ENCODE measurements around the gene CAMK2D.
"Not testable (repeated sequence)": the region's sequence is repeated elsewhere in the genome, so short reads cannot be mapped to it uniquely, and the experiment has no call there.

The CAMK2D gene

DNA sequence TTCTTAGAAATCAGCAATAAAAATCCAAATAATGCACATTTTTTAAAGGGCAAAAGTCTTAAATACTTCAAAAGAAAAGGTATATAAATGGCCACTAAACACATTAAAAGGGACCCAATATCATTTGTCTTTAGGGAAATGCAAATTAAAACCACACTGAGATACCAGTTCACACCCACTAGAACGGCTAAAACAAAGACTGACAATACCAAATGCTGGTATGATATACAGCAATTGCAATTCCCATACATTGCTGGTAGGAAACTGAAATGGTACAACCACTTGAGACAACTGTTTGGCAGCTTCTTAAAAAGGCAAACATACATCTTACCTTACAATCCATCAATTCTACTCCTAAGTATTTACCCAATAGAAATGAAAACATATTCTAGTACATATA lies 33.7 kb downstream of the CAMK2D start:
- DNase-seq, result no peak

DNA sequence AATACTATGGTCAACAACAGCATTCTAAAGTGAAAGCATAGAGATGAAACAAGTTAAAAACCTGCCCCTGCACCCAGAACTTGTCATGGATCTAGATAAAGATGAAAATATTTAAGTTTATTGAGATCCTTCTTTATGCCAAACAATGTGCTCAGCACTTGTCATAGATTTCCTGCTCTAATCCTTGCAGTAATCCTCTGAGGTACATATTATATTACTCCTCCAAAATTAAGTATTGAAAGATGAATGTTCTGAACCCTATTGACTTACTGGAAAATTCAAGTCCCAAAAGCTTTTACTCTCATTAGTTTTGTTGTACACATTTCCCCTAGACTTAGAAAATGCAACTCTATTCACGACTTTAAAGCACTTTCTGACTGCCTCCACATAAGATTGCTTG lies 35.6 kb downstream of the CAMK2D start:
- DNase-seq, result no peak

DNA sequence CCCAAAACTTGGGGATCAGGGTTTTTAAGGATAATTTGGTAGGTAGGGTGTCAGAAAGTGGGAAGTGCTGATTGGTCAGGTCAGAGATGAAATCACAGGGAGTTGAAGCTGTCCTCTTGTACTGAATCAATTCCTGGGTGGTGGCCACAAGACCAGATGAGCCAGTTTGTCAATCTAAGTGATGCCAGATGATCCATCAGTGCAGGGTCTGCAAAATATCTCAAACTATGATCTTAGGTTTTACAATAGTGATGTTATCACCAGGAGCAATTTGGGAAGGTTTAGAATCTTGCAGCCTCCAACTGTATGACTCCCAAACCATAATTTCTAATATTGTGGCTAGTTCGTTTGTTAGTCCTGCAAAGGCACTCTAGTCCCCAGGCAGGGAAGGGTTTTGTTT lies 43.3 kb downstream of the CAMK2D start:
- DNase-seq, result no peak

DNA sequence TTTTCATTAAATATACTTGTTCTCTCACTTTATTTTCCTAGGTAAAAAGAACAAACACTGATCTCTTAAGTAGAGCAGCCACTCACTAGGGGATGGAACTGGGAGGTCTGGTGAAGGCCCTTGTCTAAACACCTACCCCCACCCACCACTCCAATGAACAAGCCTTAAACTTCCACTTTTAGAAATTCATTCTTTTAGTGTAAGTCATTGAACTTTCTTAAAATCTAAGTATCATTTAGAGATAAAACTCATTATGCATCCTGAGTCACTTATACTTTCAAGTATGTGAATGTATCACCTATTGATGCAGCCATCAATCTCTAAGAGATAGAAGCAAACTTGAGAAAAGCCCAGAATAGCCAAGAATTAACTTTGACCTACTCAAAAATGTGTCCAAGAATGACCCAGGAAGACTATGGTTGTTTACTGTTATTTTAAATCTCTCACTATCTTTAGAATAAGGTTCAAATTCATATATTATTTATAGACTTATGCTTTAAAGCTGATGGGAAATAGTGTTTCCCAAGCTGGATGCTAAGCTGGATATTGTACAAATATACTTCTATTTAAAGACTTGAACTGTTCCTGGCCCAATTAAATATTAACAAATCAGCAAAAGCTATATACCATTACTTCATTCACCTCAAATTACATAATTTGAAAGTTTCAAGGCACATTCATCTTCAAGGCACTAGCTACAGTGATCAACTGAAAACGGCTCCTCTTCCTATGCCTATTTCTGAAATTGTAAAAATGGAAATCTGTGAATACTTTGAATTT lies 49.5 kb downstream of the CAMK2D start:
- DNase-seq, result no peak

DNA sequence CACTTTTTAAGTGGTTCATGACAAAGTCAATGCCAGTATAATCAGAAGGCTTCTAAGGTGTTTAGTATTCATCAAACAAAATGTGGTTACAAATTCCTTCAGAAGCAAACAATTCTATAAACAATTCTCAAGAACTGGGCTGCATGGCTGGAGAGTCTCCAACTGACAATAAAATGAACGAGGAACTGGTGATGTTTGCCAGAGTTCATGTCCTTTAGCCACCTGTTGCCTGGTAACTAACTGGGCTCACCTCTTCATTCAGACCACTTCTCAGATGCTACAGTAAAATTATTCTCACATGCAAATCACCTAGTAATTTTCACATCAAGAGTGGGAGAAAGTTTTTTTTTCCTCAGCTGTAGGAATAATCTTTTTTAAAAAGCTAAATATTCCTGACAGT lies 53.3 kb downstream of the CAMK2D start:
- no peak for DNase-seq

DNA sequence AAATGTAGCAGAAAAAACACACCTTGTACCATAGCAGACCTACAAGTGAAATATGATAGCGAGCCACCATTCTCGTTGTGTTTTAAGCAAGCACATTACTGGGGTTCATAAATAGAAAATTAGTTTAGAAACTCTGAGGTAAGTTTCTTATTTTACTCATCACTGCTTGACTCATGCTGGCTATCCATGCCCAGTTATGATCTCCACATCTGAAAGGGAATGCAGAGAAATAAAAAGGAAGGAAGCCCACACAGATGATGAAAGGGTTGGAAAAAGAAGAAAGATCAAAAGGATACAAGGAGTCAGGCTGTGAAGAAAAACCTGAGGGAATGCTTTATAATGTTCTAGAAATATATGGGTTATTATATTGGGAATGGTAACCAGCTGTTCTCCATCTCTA lies 54.5 kb downstream of the CAMK2D start:
- DNase-seq, result no peak

DNA sequence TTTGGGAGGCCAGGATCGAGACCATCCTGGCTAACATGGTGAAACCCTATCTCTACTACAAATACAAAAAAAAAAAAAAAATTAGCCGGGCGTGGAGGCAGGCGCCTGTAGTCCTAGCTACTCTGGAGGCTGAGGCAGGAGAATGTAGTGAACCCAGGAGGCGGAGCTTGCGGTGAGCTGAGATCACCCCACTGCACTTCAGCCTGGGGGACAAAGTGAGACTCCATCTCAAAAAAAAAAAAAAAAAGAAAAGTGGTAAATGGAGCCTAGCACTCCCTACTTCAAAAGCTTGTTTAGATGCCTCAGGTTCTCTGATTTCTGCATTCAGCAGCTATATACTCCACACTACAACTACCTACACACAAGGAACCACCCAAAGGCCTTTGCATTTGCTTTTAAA lies 56.4 kb downstream of the CAMK2D start:
- not testable (repeated sequence) for DNase-seq

DNA sequence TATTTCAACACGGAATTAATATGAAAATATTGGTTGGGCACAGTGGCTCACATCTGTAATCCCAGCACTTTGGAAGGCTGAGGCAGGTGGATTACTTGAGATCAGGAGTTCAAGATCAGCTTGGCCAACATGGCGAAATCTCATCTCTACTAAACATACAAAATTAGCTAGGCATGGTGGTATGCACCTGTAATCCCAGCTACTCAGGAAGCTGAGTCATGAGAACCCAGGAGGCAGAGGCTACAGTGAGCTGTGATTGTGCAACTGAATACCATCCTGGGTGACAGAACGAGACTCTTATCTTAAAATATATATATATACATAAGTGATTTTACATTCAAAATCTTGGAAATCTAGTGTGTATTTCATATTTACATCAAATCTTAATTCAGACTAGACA lies 58.9 kb downstream of the CAMK2D start:
- not testable (repeated sequence) for DNase-seq

DNA sequence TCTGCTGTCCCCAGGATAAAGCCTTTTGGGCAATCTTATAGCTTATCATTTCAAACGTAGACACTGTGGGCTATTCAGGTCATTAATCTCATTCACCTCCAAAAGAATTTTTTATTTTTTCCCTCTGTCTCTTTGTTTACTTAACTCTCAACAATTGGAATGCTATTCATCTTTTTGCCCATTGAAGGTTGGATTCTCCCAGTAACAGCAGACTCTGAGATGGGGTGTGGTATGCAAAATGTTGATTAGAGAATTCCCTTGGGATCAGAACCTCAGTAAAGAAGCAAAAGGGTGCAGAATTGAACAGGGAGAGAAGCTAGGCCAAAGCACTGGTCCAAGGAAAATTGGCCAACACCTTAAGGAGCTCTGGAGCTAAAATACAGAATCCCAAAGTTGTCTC lies 60.4 kb downstream of the CAMK2D start:
- DNase-seq, result no peak

DNA sequence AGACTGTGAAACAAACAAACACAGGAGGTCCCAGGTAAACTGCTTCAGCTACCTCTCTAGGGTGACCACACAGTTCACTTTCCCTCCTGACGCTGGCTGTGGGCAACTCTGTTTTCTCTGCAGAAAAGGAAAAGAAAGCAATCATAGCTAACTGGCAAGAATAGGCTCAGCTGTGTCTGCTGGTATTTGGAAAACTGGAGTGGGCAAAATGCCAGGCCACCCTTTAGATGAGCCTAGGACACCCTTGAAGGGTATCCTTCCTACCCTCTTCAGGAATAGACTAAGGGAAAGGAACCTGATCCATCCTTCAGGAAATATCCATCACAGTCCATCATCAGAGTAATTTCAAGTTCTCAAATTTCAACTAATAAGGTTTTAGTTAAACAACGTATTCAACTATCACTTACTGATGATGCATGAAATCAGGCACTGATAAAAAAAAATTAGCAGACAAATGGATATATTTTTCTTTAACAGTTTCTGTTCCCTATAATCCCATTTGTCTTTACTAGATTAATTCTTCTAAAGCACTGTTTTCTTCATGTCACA lies 60.9 kb downstream of the CAMK2D start:
- DNase-seq, result no peak

DNA sequence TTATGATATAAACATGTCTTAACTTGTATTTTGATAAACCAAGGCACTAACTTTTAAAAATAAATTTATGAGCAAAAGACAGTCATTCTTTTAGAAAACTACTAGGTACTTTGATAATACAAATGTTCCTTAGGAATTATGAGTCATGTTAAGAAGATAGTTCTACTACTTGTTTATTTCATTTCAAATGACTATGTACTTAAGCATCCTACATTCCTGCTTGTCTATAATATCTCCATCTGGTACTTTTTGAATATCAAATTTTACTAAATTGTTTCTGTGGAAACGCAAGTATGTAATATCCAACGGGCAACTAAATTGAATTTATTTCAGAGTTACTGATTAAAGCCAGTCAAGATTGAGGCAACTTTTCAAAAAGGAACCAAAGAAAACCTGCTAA lies 61.8 kb downstream of the CAMK2D start:
- DNase-seq, result no peak

DNA sequence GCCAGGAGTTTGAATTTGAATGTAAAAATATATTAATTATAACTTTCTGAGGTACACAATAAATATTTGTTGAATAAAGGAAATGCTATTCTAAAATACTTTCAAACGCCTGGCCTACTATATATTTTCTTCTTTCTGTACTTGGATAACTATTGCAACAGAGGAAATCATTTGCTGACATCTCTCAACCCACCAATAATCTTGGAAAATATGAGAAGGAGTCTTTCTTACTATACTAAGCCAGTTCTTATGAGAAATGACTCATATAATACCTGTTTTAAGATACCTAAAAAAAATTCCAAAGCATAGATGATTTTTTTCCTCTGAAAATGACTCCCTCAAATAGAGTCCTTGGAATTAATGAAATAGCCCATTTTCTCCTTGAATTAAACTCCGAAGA lies 64.1 kb downstream of the CAMK2D start:
- no peak for DNase-seq

DNA sequence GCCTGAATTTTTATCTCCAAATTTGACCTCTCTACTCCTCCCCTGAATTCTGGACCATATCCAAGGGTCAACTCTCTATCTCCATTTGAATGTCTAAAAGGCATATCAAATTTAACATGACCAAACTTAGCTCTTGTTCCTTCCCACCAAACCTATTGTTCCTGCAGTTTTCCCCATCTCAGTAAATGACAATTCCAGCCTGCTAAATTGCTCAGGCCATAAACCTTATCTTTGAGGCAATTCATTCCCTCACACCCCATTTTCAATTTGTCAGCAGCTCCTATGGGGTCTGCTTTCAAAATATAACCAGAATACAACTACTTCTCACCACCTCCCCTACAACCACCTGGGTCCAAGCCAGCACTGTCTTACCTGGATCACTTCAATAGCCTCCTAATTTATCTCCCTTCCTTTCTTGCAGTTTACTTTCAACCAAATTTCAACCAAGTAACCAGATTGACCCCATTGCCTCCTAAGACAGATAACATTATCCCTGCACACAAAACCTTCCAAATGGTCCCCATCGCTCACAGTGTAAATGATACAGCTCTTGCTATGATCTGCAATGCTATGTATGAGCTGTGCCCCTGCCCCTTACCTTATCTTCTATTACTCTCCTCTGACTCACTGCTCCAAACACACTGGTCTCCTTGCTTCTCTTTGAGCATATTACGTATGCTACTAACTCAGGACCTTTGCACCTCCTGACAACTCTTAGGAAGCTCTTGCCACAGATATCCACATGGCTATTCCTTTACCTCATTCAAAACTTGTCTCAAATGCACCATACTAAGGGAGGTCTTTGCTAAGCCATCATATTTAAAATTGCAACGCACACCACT lies 66.0 kb downstream of the CAMK2D start:
- no peak for DNase-seq

DNA sequence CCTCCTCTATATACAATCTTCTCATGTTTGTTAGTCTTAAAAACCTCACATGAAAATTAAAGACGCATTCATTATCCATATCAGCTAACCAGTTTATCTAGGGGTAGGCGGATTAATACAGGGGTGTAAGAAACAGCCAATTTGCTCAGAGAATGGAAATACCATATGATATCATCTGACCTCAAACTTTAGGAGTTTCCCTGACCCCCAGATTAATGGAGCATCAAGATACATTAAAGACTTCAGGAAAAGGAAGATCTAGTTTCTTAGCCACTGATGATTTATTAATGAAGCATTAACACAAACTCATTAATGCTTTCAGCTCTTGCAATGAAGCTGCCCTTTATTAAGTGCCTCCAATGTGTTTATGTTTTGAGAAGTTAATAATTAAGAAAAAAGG lies 67.5 kb downstream of the CAMK2D start:
- no peak for DNase-seq

DNA sequence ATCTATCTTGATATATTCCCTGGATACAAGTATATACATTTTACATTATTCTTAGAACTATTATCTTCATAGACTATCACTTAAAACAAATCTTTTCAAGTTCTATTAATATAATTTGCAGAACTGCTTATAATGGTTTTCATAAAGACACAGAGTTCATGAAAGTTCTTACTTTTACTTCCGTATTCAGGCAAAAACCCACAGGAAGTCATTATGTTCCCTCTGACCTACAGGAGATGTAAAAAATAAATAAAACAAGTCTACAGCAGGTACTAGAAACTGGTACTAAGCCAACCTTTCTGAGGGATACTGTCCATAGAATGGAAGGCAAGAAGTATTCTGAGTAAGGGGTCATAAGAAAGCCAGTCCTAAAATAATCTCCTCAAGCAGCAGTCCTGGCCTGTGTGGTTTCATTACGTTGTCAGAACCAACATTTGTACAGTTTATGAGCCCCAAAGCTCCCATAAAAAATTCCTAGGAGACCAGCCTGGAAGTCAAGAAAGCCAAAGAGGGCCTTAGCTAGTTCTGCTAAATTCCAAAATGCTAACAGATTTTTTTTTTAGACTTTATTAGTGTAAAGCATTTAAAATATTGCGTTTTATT lies 68.6 kb downstream of the CAMK2D start:
- DNase-seq, result no peak

DNA sequence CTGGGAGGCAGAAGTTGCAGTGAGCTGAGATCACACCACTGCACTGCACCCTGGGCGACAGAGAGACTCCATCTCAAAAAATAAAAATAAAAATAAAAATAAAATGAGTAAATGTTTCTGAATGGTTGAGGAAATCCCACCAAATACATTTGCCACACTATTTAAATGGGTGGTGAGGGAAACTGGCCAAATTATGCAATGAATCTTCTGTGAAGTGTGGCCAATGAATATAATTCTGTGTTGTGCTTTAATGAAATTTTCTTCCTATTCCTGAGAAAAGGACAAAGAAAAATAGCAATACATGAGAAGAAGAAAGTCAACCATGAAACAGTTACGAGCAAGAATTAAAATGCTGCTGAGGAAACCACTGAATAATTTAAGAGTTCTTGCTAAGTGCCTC lies 69.9 kb downstream of the CAMK2D start:
- DNase-seq, result no peak

DNA sequence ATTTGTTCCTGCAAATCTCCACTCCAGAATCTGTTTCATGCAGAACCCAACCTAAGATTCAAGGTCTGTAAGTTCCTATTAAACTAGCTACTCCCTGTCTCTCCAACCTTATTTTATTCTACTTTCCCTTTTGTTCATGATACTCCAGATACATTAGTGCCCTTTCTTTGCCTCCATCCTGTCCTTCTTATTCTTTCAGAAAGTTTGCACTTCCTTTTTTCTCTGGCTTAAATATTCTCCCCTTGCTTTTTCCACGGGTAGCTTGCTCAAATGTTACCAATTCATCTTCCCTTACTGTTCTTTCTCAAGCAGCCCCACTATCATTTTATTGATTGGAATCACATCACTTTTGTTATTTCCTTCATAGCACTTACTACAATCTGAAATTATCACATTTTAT lies 72.1 kb downstream of the CAMK2D start:
- no peak for DNase-seq

DNA sequence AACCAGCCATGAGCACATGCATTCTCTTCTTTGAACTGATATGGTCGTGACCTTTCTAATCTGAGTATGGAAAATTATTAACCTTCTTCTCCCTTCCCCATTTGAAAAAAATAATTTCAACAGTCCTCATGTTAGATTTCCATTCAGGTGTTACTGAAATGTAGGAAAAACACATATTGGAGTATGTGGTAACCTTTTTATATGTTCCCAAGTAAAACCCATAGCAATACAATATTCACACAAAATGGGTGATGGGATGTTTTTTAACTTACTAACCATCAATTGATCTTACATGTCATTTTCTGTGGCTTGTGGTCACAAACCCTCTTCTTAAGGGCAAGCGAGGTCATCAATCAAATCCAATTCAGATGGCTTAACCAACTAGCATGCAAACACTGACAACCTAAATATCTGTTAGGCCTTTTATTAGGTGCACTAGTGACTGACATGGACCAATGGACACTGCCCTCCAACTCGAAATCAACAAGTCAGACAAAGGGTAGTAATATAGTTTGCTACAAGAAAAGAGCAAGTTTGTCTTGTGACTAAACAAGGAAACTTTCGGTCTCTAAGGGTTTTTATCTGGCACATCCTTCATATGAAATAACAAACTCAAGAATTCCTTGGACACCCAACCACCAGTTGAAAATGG lies 74.3 kb downstream of the CAMK2D start:
- no peak for DNase-seq

DNA sequence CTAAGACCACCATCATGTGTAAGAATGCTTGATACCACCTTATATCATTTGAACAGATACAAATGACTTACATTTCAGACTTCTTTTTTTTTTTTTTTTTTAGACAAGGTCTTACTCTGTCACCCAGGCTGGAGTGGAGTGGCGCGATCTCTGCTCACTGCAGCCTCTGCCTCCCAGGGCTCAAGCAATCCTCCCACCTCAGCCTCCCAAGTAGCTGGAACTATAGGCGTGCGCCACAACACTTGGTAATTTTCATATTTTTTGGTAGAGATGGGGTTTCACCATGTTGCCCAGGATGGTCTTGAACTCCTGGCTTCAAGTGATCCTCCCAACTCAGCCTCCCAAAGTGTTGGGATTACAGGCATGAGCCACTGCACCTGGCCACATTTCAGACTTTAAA lies 76.4 kb downstream of the CAMK2D start:
- not testable (repeated sequence) for DNase-seq

DNA sequence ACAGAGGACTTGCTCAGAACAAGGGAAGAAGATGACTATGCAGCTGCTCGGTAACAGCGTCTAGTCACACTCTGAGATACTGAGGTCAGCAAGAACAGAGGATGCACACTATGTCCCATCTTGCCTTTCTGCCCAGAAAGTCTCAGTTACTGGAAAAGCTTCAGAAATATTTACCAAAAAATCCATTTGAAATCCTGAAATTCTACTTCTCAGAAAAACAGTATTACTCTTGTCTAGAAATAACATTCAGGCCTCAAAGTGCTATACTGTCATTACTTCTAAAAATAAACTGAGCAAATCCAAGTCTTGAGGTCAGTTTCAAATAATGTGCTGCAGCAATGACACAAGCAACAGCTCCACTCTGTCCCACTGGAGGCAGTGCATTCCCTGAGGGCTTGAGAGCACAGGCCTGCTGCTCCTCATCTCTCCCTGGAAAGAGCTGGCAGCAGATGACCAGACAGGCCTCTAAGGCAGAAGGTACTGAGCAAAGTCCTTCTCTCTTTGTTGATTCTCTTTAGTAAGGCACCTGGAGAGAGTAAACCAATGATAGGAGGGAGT lies 76.9 kb downstream of the CAMK2D start:
- no peak for DNase-seq

DNA sequence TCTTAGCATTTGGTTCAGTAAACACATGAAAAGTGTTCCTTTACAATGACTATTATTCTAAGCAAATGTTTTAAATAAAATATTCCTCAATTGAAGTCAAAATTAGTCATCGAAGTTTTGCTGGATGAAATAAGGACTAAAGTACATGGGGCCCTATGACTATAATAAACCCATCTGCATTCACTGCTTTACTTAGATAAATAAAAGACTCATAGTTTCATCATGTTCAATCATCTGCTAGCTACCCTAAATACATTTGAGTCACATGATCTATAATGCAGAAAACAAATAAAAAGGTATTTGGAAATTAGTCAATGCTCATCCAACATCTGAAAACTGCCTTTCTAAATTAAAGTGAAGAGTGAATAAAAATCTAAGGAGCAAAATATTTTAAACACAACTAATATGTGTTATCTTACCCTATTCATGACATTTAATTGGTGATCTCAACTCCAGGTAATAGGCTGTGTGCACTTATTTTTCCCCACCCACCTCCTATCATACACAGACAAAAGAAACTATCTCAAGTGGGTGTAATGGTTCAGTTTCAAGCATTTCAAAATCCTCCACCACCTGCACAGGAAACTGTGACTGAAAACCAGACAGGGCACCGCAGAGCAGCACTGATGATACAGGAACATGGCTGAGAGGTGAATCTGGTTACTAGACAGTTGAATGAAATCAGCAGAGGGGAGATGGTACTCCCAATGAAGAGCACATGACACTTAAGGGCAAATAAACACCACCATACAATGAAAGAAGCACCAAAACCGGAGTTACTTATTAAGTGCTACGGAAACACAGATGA lies 78.6 kb downstream of the CAMK2D start:
- peak; percentile 63 for DNase-seq

DNA sequence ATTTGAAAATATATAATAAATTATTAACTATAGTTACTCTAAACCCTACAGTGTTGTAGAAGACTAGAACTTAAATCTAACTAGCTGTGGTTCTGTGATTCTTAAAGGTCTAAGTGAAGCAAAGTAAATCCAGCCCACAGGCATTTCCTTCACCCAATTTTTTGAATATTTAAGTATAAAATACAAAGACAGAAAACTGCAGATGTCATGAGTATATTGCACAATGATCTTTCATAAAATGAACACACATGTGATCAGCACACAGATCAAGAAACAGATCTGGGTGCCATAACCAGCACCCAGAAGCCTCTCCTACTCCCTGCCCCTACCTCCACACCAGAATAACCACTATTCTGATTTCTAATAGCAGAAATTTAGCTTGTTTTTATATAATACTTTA lies 82.9 kb downstream of the CAMK2D start:
- DNase-seq, result no peak

Measured in NCI-H345 (cell line).